SK-N-SH (cell line): ENCODE measurements around the gene CCL7. TPM values are rescaled to one million over a fixed set of nuclear protein-coding genes. Genes with fewer than 3 reads are reported as not detected.

Source experiments
- CTCF ChIA-PET: fragments of 300-600, 350-600 bp; formaldehyde crosslinking; extraction: SDS; loops from one replicate; lab custom pipeline; 2021; lab: Yijun Ruan, JAX
- POLR2A ChIA-PET: fragments of 350-600 bp; sonication (Branson Sonifier 250); formaldehyde crosslinking; extraction: SDS; loops from one replicate; lab custom pipeline; 2020; ENCODE audit warnings: antibody characterized with exemption, inconsistent platforms; lab: Yijun Ruan, JAX
- DNase-seq: peaks from one replicate; pipeline ENCODE4 v3.0.0; 2012
- H2AFZ ChIP-seq: fragments of 200-600 bp; sonication (generic); 2 replicates; pipeline ENCODE4 v1.8.1; 2016; ENCODE audit warnings: antibody characterized with exemption, mild to moderate bottlenecking, low read depth
- H3F3A ChIP-seq: fragments of 200-600 bp; sonication (generic); replicated peaks from 2 replicates; pipeline ENCODE3; 2016; ENCODE audit warnings: antibody characterized with exemption, mild to moderate bottlenecking; ENCODE audit not compliant: insufficient read depth
- H3K27ac ChIP-seq, 2 experiments: fragments of 200-500 bp in 1 of 2; fragments of 200-600 bp in 1 of 2; sonication (Bioruptor generic) in 1 of 2; sonication (generic), shearing (Covaris generic) in 1 of 2; 2 replicates each; pipeline versions ENCODE4 v1.5.1 to v1.6.1; 2014 to 2016; ENCODE audit warnings: low read depth in 2 of 2, inconsistent platforms in 1 of 2, low read length in 1 of 2, mild to moderate bottlenecking in 1 of 2, mixed read lengths in 1 of 2
- H3K27me3 ChIP-seq: fragments of 200-600 bp; sonication (generic), shearing (Covaris generic); 2 replicates; pipeline ENCODE4 v1.6.1; 2016; ENCODE audit warnings: mixed run types; ENCODE audit not compliant: insufficient read depth
- H3K36me3 ChIP-seq, 2 experiments: fragments of 200-500 bp in 1 of 2; fragments of 200-600 bp in 1 of 2; sonication (Bioruptor generic) in 1 of 2; sonication (generic) in 1 of 2; replicated peaks in 1 of 2; 2 replicates each; pipeline versions ENCODE3 to v1.5.1; 2014 to 2016; ENCODE audit warnings: low read length in 1 of 2, mild to moderate bottlenecking in 1 of 2; ENCODE audit not compliant: insufficient read depth in 2 of 2, control insufficient read depth in 1 of 2
- H3K4me1 ChIP-seq, 2 experiments: fragments of 200-500 bp in 1 of 2; fragments of 200-600 bp in 1 of 2; sonication (Bioruptor generic) in 1 of 2; sonication (generic), shearing (Covaris generic) in 1 of 2; 2 replicates each; pipeline versions ENCODE4 v1.5.1 to v1.6.1; 2014 to 2016; ENCODE audit warnings: low read depth in 1 of 2, low read length in 1 of 2, mixed run types in 1 of 2; ENCODE audit not compliant: insufficient read depth in 2 of 2, control insufficient read depth in 1 of 2
- H3K4me2 ChIP-seq: fragments of 200-600 bp; sonication (generic), shearing (Covaris generic); 2 replicates; pipeline ENCODE4 v1.6.1; 2017; ENCODE audit warnings: mixed run types
- H3K4me3 ChIP-seq, 2 experiments: fragments of 200-500 bp in 1 of 2; fragments of 200-600 bp in 1 of 2; sonication (Bioruptor generic) in 1 of 2; sonication (generic), shearing (Covaris generic) in 1 of 2; 2 replicates each; pipeline versions ENCODE4 v1.5.1 to v1.8.1; 2014 to 2016; ENCODE audit warnings: low read depth in 2 of 2, inconsistent platforms in 1 of 2, low read length in 1 of 2, mild to moderate bottlenecking in 1 of 2, mixed read lengths in 1 of 2, moderate library complexity in 1 of 2
- H3K79me2 ChIP-seq: fragments of 200-600 bp; sonication (generic); 2 replicates; pipeline ENCODE4 v1.8.1; 2017; ENCODE audit warnings: mild to moderate bottlenecking; ENCODE audit not compliant: insufficient read depth
- H3K9ac ChIP-seq: fragments of 200-600 bp; sonication (generic); 2 replicates; pipeline ENCODE4 v1.6.1; 2017; ENCODE audit warnings: mixed run types
- H3K9me2 ChIP-seq: fragments of 200-600 bp; sonication (generic); 2 replicates; pipeline ENCODE4 v1.6.1; 2017; ENCODE audit warnings: mixed run types
- H3K9me3 ChIP-seq: fragments of 200-600 bp; sonication (generic); 2 replicates; pipeline ENCODE4 v1.6.1; 2017; ENCODE audit warnings: mixed run types, mild to moderate bottlenecking, moderate library complexity
- H4K20me1 ChIP-seq: fragments of 200-600 bp; sonication (generic); 2 replicates; pipeline ENCODE4 v1.6.1; 2017; ENCODE audit warnings: mild to moderate bottlenecking, mixed run types; ENCODE audit not compliant: insufficient read depth
- CHD2 ChIP-seq: fragments of 150-350 bp; IDR thresholded peaks from 2 replicates; pipeline ENCODE4 v1.6.1; 2018; ENCODE audit warnings: low read length; ENCODE audit not compliant: partially characterized antibody
- ELF1 ChIP-seq: IDR thresholded peaks from 2 replicates; pipeline ENCODE4 v1.4.0; 2012
- EP300 ChIP-seq, 2 experiments: IDR thresholded peaks; 2 replicates each; pipeline versions ENCODE4 v1.4.0 to v1.6.1; 2012; ENCODE audit warnings: borderline replicate concordance in 1 of 2, low read depth in 1 of 2, low read length in 1 of 2
- GATA2 ChIP-seq: sonication (generic); formaldehyde crosslinking; IDR thresholded peaks from 2 replicates; pipeline ENCODE4 v1.5.0; 2020; ENCODE audit warnings: mild to moderate bottlenecking, missing genetic modification reagents
- IRF3 ChIP-seq: fragments of 150-350 bp; IDR thresholded peaks from 2 replicates; pipeline ENCODE4 v1.6.1; 2016; ENCODE audit warnings: mild to moderate bottlenecking, low read depth, low read length
- MEF2A ChIP-seq: IDR thresholded peaks from 2 replicates; pipeline ENCODE4 v1.4.0; 2012; ENCODE audit warnings: low read depth, borderline replicate concordance
- NFIC ChIP-seq: IDR thresholded peaks from 2 replicates; pipeline ENCODE4 v1.4.0; 2012; ENCODE audit warnings: borderline replicate concordance
- PBX3 ChIP-seq: IDR thresholded peaks from 2 replicates; pipeline ENCODE4; 2012
- RFX5 ChIP-seq: IDR thresholded peaks from 2 replicates; pipeline ENCODE4 v1.6.1; 2012; ENCODE audit warnings: mild to moderate bottlenecking, improper control_type of control experiment, low read length
- SMC3 ChIP-seq: IDR thresholded peaks from 2 replicates; pipeline ENCODE4 v1.6.1; 2012; ENCODE audit warnings: low read depth, low read length, improper control_type of control experiment
- TAF1 ChIP-seq: IDR thresholded peaks from 2 replicates; pipeline ENCODE4 v1.6.1; 2012; ENCODE audit warnings: low read depth, mild to moderate bottlenecking, low read length, moderate library complexity, borderline replicate concordance
- TCF12 ChIP-seq: IDR thresholded peaks from 2 replicates; pipeline ENCODE4 v1.4.0; 2012
- ZBTB33 ChIP-seq: IDR thresholded peaks from 2 replicates; pipeline ENCODE4 v1.4.0; 2012; ENCODE audit warnings: low read depth, borderline replicate concordance
- polyA plus RNA-seq, 3 experiments: library from polyadenylated mRNA; depleted of rRNA; stranded (reverse); fragments of >200 nt; gene quantifications; 2 replicates each; pipeline ENCODE4 v1.2.3, GENCODE V29; 2012

Gene CCL7
- polyA plus RNA-seq, 1 of the 3 experiments (the other 2 are of a cell fraction) = 0.72 TPM

GRCh38 chr17:34257986-34258326, 12.1 kb upstream of the CCL7 start (continued):
- TF ChIP-seq ZBTB33 = no peak
- no peak for TF ChIP-seq RFX5
- no peak for TF ChIP-seq CHD2
- no peak for TF ChIP-seq IRF3
- TF ChIP-seq TAF1 = no peak
- TF ChIP-seq SMC3 = no peak

- Histone ChIP-seq H3K4me2 (peak overlapping the region; percentile 38; the same call in 1 of the 2 replicates), H3K9me2 (no peaks in the 10 kb centered on the region), H3K4me1 (peaks cover 6 to 13% of the 10 kb centered on the region in 2 experiments; a peak in 2 of 4 replicates), H3K79me2 (peaks cover 8% of the 10 kb centered on the region; the same call in 1 of the 2 replicates), H3K9ac (no peak overlapping the region), H4K20me1 (no peaks in the 10 kb centered on the region), H3K36me3 (peaks cover 0 to 6% of the 10 kb centered on the region in 2 experiments), H3K27ac (peak overlapping the region in 1 of 2 experiments; percentile 32; a peak in 1 of 4 replicates), H3K9me3 (no peaks in the 10 kb centered on the region), H3F3A (peaks cover 22% of the 10 kb centered on the region), H2AFZ (no peak overlapping the region), H3K27me3 (no peaks in the 10 kb centered on the region), H3K4me3 (no peak overlapping the region)
- POLR2A ChIA-PET = no interaction called here
- TF ChIP-seq MEF2A (no peak), NFIC (peak; percentile 58; the same call in 1 of the 2 replicates), EP300 (IDR thresholded peaks at IDR 0.05; ENCODE audit: borderline replicate concordance in 1 of 2, low read depth in 1 of 2, low read length in 1 of 2) (0 out of 4 replicates have a peak, but pooled peaks of 1 of the 2 experiments have one; percentile 22), GATA2 (CRISPR knock-in tag) (no peak), ELF1 (no peak), PBX3 (0 out of 2 replicates have a peak, but pooled peaks have one; percentile 39), TCF12 (peak; percentile 30; the same call in 1 of the 2 replicates)
- DNase-seq = no peak
- CTCF ChIA-PET = interaction anchor here (0.6 kb wide), 1 partner anchor 102 kb away, joined by 3 read pairs; no protein-coding TSS in a partner anchor
Measured at GRCh38 chr17:34259146-34259545, 10.9 kb upstream of the CCL7 start.
